HEK293 (cell line): ENCODE measurements around the gene LRRN4CL.

ENCODE experiments used
- CTCF ChIA-PET: fragments of 350-600 bp; formaldehyde crosslinking; extraction: SDS; loops from one replicate; lab custom pipeline; 2021; ENCODE audit warnings: antibody characterized with exemption; lab: Yijun Ruan, JAX
- POLR2A ChIA-PET: fragments of 300-600 bp; formaldehyde crosslinking; extraction: SDS; loops from one replicate; lab custom pipeline; 2020; ENCODE audit warnings: antibody characterized with exemption, inconsistent platforms; lab: Yijun Ruan, JAX
- H3K27ac ChIP-seq: fragments of 200-500 bp; sonication (Bioruptor generic); 2 replicates; pipeline ENCODE4 v1.5.1; 2014; ENCODE audit warnings: low read depth, low read length, control low read depth, inconsistent platforms; ENCODE audit errors: extremely low read depth
- H3K36me3 ChIP-seq, 2 experiments: fragments of 200-500 bp in 1 of 2; sonication (Bioruptor generic) in 1 of 2; 1 replicate in 1 of 2; 2 replicates in 1 of 2; pipeline ENCODE4 v1.5.1; 2014 to 2017; ENCODE audit warnings: inconsistent platforms in 2 of 2, low read length in 2 of 2; ENCODE audit not compliant: control insufficient read depth in 2 of 2, insufficient read depth in 1 of 2
- H3K4me1 ChIP-seq: fragments of 200-500 bp; sonication (Bioruptor generic); 2 replicates; pipeline ENCODE4 v1.5.1; 2014; ENCODE audit warnings: mild to moderate bottlenecking, low read length, inconsistent platforms; ENCODE audit not compliant: control insufficient read depth, insufficient read depth
- H3K4me3 ChIP-seq: 2 replicates; pipeline ENCODE4 v1.5.1; 2011; ENCODE audit warnings: low read depth, mild to moderate bottlenecking, control low read depth, low read length, moderate library complexity
- H3K9me3 ChIP-seq: fragments of 200-500 bp; sonication (Bioruptor generic); 2 replicates; pipeline ENCODE4 v1.5.1; 2014; ENCODE audit warnings: low read depth, low read length, inconsistent platforms; ENCODE audit not compliant: control insufficient read depth, insufficient read depth
- BCL11B ChIP-seq: fragments of 450-650 bp; formaldehyde crosslinking; IDR thresholded peaks from 2 replicates; pipeline ENCODE4 v1.5.1; 2016; ENCODE audit warnings: low read depth, missing biosample characterization, missing genetic modification characterization
- KLF16 ChIP-seq: fragments of 450-650 bp; formaldehyde crosslinking; IDR thresholded peaks from 2 replicates; pipeline ENCODE4 v1.5.1; 2017; ENCODE audit warnings: missing biosample characterization, missing genetic modification characterization
- REST ChIP-seq: fragments of 450-650 bp; formaldehyde crosslinking; IDR thresholded peaks from 2 replicates; pipeline ENCODE4 v1.5.1; 2016; ENCODE audit warnings: missing biosample characterization, missing genetic modification characterization
- ZBTB7A ChIP-seq: fragments of 450-650 bp; formaldehyde crosslinking; IDR thresholded peaks from 2 replicates; pipeline ENCODE4 v1.5.1; 2016; ENCODE audit warnings: low read depth, missing biosample characterization, missing genetic modification characterization
- ZFHX2 ChIP-seq: fragments of 450-650 bp; formaldehyde crosslinking; conservative IDR thresholded peaks from 2 replicates; pipeline ENCODE4 v1.5.1; 2016; ENCODE audit warnings: missing biosample characterization, missing genetic modification characterization
- ZFP69B ChIP-seq: fragments of 450-650 bp; formaldehyde crosslinking; IDR thresholded peaks from 2 replicates; pipeline ENCODE4 v1.5.1; 2016; ENCODE audit warnings: missing biosample characterization, missing genetic modification characterization
- ZNF121 ChIP-seq: fragments of 450-650 bp; formaldehyde crosslinking; IDR thresholded peaks from 2 replicates; pipeline ENCODE4 v1.5.1; 2016; ENCODE audit warnings: missing biosample characterization, missing genetic modification characterization
- ZNF138 ChIP-seq: fragments of 450-650 bp; formaldehyde crosslinking; IDR thresholded peaks from 2 replicates; pipeline ENCODE4 v1.5.1; 2016; ENCODE audit warnings: missing biosample characterization, missing genetic modification characterization, borderline replicate concordance
- ZNF211 ChIP-seq: fragments of 450-650 bp; formaldehyde crosslinking; IDR thresholded peaks from 2 replicates; pipeline ENCODE4 v1.5.1; 2016; ENCODE audit warnings: low read depth, missing biosample characterization, missing genetic modification characterization
- ZNF610 ChIP-seq: fragments of 450-650 bp; formaldehyde crosslinking; IDR thresholded peaks from 2 replicates; pipeline ENCODE4 v1.5.1; 2016; ENCODE audit warnings: missing biosample characterization, missing genetic modification characterization, borderline replicate concordance
- ZNF626 ChIP-seq: fragments of 450-650 bp; sonication (Bioruptor Pico); formaldehyde crosslinking; IDR thresholded peaks from 2 replicates; pipeline ENCODE4 v1.5.1; 2018; ENCODE audit warnings: missing biosample characterization, missing genetic modification characterization, inconsistent platforms
- ZNF629 ChIP-seq: fragments of 450-650 bp; formaldehyde crosslinking; IDR thresholded peaks from 2 replicates; pipeline ENCODE4 v1.5.1; 2017; ENCODE audit warnings: missing biosample characterization, missing genetic modification characterization
- ZNF658 ChIP-seq: fragments of 450-650 bp; formaldehyde crosslinking; IDR thresholded peaks from 2 replicates; pipeline ENCODE4; 2016; ENCODE audit warnings: missing biosample characterization, missing genetic modification characterization
- ZNF664 ChIP-seq: fragments of 450-650 bp; formaldehyde crosslinking; IDR thresholded peaks from 2 replicates; pipeline ENCODE4 v1.5.1; 2016; ENCODE audit warnings: missing biosample characterization, missing genetic modification characterization
- ZNF692 ChIP-seq: fragments of 450-650 bp; formaldehyde crosslinking; IDR thresholded peaks from 2 replicates; pipeline ENCODE4 v1.5.1; 2016; ENCODE audit warnings: missing biosample characterization, missing genetic modification characterization
- ZNF701 ChIP-seq: fragments of 450-650 bp; formaldehyde crosslinking; IDR thresholded peaks from 2 replicates; pipeline ENCODE4 v1.5.1; 2016; ENCODE audit warnings: missing biosample characterization, missing genetic modification characterization
- ZNF768 ChIP-seq: fragments of 450-650 bp; formaldehyde crosslinking; IDR thresholded peaks from 2 replicates; pipeline ENCODE4 v1.5.1; 2018; ENCODE audit warnings: missing biosample characterization, mild to moderate bottlenecking, missing genetic modification characterization
- ZNF785 ChIP-seq: fragments of 450-650 bp; formaldehyde crosslinking; IDR thresholded peaks from 2 replicates; pipeline ENCODE4 v1.5.1; 2016; ENCODE audit warnings: missing biosample characterization, missing genetic modification characterization

LRRN4CL gene

GRCh38 chr11:62656796-62657429 is 32.4 kb downstream of the LRRN4CL start:
- Histone ChIP-seq H3K4me1 (no peaks in the 10 kb centered on the region), H3K9me3 (no peaks in the 10 kb centered on the region), H3K4me3 (no peak overlapping the region), H3K36me3 (no peaks in the 10 kb centered on the region), H3K27ac (no peak overlapping the region)
- POLR2A ChIA-PET = interaction anchor here (1.0 to 4.6 kb wide), 6 partner anchors 8 to 184 kb away, joined by 3 to 72 read pairs (median 9); partner anchors contain the start of genes C11orf98, CSKMT, GANAB and LBHD1
- CTCF ChIA-PET = interaction anchor here (0.7 to 1.6 kb wide), 5 partner anchors 18 to 104 kb away, joined by 3 to 9 read pairs (median 3); partner anchors contain the start of gene TUT1
- TF ChIP-seq ZFP69B (tag by site-specific recombination) (no peak), ZNF138 (no peak), ZNF701 (tag by site-specific recombination) (no peak), REST (tag by site-specific recombination) (no peak), BCL11B (tag by site-specific recombination) (no peak), ZNF211 (tag by site-specific recombination) (no peak), ZNF768 (tag by site-specific recombination) (no peak)

GRCh38 chr11:62654297-62654696 is 35.0 kb downstream of the LRRN4CL start:
- H3K27ac ChIP-seq = peak overlapping the region; percentile 22; the same call in 1 of the 2 replicates
- H3K4me3 ChIP-seq = no peak overlapping the region
- TF ChIP-seq ZNF658 (no peak), ZNF610 (tag by site-specific recombination) (no peak), ZNF121 (peak; percentile 77; the same call in 1 of the 2 replicates), ZNF785 (tag by site-specific recombination) (no peak), ZNF629 (tag by site-specific recombination) (no peak)
- H3K4me1 ChIP-seq = no peaks in the 10 kb centered on the region
- H3K9me3 ChIP-seq = no peaks in the 10 kb centered on the region
- POLR2A ChIA-PET = interaction anchor here (1.8 to 4.6 kb wide), 4 partner anchors 11 to 80 kb away, joined by 5 to 72 read pairs (median 30); partner anchors contain the start of genes B3GAT3, C11orf98, CSKMT and EEF1G
- CTCF ChIA-PET = interaction anchor here (1.2 to 1.7 kb wide), 3 partner anchors 10 to 132 kb away, joined by 3 read pairs; no protein-coding TSS in a partner anchor
- H3K36me3 ChIP-seq = peaks cover 0 to 12% of the 10 kb centered on the region in 2 experiments; a peak in 1 of 3 replicates

- Histone ChIP-seq H3K36me3 (peaks cover 0 to 31% of the 10 kb centered on the region in 2 experiments; a peak in 1 of 3 replicates), H3K9me3 (no peaks in the 10 kb centered on the region), H3K27ac (peak overlapping the region; percentile 70), H3K4me1 (no peaks in the 10 kb centered on the region), H3K4me3 (peak overlapping the region; percentile 99)
- ChIA-PET POLR2A (interaction anchor here (0.7 to 4.6 kb wide), 25 partner anchors 11 to 189 kb away, joined by 3 to 90 read pairs (median 6); partner anchors contain the start of genes B3GAT3, C11orf98, CSKMT and EEF1G), CTCF (interaction anchor here (0.7 kb wide), 1 partner anchor 32 kb away, joined by 4 read pairs; no protein-coding TSS in a partner anchor)
- TF ChIP-seq ZNF692 (no peak), ZNF664 (no peak), ZNF121 (no peak), ZNF626 (tag by site-specific recombination) (no peak), KLF16 (no peak), ZBTB7A (tag by site-specific recombination) (no peak), ZFHX2 (tag by site-specific recombination) (no peak)
These were observed 36.9 kb downstream of the LRRN4CL start for GRCh38 chr11:62652161-62653006.
